ENCODE data around the gene PON2. TPM values are rescaled to one million over a fixed set of nuclear protein-coding genes. Genes with fewer than 3 reads are reported as not detected.
A peak's percentile ranks its signal among the peaks of the same experiment; 100 is the strongest.

The PON2 gene
- total and polyA plus RNA-seq, 2 experiments from 2014 or later: 39.4 to 42.4 TPM

DNA sequence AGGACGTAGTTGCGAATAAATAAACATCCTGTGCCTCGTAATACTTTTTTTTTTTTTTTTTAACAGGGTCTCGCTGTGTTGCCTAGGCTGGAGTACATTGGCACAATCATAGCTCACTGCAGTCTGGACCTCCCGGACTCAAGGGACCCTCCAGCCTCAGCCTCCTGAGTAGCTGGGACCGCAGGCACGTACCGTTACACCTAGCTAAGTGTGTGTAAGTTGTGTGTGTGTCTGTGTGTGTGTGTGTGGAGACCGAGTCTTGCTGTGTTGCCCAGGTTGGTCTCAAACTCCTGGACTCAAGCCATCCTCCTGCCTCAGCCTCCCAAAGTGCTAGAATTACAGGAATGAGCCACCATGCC is 573 bp upstream of the PON2 start:
- Mint-ChIP-seq H3K36me3 (ENCODE audit: low read depth) (peaks cover 7% of the 10 kb centered on the region; the same call in 1 of the 3 replicates), H3K27ac (peak overlapping the region; percentile 95), H3K4me3 (peak overlapping the region; percentile 87), H3K27me3 (ENCODE audit: insufficient read depth, low read depth, poor library complexity) (peaks cover 12% of the 10 kb centered on the region), H3K4me1 (peaks cover 5% of the 10 kb centered on the region), H3K9me3 (no peaks in the 10 kb centered on the region)
- TF ChIP-seq POLR2AphosphoS5 (IDR thresholded peaks at IDR 0.05; ENCODE audit: low read depth): no peak
- no peak for TF ChIP-seq EZH2 (IDR thresholded peaks at IDR 0.05; ENCODE audit: low read depth, unreplicated experiment)
- TF ChIP-seq, protein P1, sequence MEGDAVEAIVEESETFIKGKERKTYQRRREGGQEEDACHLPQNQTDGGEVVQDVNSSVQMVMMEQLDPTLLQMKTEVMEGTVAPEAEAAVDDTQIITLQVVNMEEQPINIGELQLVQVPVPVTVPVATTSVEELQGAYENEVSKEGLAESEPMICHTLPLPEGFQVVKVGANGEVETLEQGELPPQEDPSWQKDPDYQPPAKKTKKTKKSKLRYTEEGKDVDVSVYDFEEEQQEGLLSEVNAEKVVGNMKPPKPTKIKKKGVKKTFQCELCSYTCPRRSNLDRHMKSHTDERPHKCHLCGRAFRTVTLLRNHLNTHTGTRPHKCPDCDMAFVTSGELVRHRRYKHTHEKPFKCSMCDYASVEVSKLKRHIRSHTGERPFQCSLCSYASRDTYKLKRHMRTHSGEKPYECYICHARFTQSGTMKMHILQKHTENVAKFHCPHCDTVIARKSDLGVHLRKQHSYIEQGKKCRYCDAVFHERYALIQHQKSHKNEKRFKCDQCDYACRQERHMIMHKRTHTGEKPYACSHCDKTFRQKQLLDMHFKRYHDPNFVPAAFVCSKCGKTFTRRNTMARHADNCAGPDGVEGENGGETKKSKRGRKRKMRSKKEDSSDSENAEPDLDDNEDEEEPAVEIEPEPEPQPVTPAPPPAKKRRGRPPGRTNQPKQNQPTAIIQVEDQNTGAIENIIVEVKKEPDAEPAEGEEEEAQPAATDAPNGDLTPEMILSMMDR (conservative IDR thresholded peaks at IDR 0.05; ENCODE audit: low read depth in 2 of 2): no peak
- TF ChIP-seq, protein P2, sequence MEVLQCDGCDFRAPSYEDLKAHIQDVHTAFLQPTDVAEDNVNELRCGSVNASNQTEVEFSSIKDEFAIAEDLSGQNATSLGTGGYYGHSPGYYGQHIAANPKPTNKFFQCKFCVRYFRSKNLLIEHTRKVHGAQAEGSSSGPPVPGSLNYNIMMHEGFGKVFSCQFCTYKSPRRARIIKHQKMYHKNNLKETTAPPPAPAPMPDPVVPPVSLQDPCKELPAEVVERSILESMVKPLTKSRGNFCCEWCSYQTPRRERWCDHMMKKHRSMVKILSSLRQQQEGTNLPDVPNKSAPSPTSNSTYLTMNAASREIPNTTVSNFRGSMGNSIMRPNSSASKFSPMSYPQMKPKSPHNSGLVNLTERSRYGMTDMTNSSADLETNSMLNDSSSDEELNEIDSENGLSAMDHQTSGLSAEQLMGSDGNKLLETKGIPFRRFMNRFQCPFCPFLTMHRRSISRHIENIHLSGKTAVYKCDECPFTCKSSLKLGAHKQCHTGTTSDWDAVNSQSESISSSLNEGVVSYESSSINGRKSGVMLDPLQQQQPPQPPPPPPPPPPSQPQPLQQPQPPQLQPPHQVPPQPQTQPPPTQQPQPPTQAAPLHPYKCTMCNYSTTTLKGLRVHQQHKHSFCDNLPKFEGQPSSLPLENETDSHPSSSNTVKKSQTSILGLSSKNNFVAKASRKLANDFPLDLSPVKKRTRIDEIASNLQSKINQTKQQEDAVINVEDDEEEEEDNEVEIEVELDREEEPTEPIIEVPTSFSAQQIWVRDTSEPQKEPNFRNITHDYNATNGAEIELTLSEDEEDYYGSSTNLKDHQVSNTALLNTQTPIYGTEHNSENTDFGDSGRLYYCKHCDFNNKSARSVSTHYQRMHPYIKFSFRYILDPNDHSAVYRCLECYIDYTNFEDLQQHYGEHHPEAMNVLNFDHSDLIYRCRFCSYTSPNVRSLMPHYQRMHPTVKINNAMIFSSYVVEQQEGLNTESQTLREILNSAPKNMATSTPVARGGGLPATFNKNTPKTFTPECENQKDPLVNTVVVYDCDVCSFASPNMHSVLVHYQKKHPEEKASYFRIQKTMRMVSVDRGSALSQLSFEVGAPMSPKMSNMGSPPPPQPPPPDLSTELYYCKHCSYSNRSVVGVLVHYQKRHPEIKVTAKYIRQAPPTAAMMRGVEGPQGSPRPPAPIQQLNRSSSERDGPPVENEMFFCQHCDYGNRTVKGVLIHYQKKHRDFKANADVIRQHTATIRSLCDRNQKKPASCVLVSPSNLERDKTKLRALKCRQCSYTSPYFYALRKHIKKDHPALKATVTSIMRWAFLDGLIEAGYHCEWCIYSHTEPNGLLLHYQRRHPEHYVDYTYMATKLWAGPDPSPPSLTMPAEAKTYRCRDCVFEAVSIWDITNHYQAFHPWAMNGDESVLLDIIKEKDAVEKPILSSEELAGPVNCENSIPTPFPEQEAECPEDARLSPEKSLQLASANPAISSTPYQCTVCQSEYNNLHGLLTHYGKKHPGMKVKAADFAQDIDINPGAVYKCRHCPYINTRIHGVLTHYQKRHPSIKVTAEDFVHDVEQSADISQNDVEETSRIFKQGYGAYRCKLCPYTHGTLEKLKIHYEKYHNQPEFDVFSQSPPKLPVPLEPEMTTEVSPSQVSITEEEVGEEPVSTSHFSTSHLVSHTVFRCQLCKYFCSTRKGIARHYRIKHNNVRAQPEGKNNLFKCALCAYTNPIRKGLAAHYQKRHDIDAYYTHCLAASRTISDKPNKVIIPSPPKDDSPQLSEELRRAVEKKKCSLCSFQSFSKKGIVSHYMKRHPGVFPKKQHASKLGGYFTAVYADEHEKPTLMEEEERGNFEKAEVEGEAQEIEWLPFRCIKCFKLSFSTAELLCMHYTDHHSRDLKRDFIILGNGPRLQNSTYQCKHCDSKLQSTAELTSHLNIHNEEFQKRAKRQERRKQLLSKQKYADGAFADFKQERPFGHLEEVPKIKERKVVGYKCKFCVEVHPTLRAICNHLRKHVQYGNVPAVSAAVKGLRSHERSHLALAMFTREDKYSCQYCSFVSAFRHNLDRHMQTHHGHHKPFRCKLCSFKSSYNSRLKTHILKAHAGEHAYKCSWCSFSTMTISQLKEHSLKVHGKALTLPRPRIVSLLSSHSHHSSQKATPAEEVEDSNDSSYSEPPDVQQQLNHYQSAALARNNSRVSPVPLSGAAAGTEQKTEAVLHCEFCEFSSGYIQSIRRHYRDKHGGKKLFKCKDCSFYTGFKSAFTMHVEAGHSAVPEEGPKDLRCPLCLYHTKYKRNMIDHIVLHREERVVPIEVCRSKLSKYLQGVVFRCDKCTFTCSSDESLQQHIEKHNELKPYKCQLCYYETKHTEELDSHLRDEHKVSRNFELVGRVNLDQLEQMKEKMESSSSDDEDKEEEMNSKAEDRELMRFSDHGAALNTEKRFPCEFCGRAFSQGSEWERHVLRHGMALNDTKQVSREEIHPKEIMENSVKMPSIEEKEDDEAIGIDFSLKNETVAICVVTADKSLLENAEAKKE (CRISPR knock-in tag; IDR thresholded peaks at IDR 0.05): no peak
- H3K27me3 ChIP-seq (ENCODE audit: insufficient read depth): no peaks in the 10 kb centered on the region
- ATAC-seq: peak; percentile 16
- no peaks in the 10 kb centered on the region for H3K4me1 ChIP-seq (ENCODE audit: insufficient read depth)
- no peaks in the 10 kb centered on the region for H3F3A ChIP-seq (replicated peaks; ENCODE audit: low read depth)
- H3K36me3 ChIP-seq (ENCODE audit: insufficient read depth): no peaks in the 10 kb centered on the region
- H3K9me2 ChIP-seq (ENCODE audit: insufficient read depth): peaks cover 4% of the 10 kb centered on the region; the same call in 1 of the 2 replicates
- H3K4me3 ChIP-seq: peak overlapping the region; percentile 58
- peak overlapping the region; percentile 77 for H3K4me2 ChIP-seq
- H3K79me2 ChIP-seq (replicated peaks; ENCODE audit: insufficient read depth): peaks cover 17% of the 10 kb centered on the region
- no peaks in the 10 kb centered on the region for H4K20me1 ChIP-seq (replicated peaks; ENCODE audit: insufficient read depth)
- DNase-seq (ENCODE audit: low spot score): no peak
- H3K27ac ChIP-seq (ENCODE audit: low read depth): peak overlapping the region; percentile 48; the same call in 1 of the 2 replicates
- peak overlapping the region; percentile 85 for H2AFZ ChIP-seq
